NT2/D1 (cell line): ENCODE data around the gene NKAIN2.

Source experiments
- SUZ12 ChIP-seq: IDR thresholded peaks from 2 replicates; pipeline ENCODE4 v1.6.1; 2011; ENCODE audit not compliant: insufficient read length, insufficient read depth; ENCODE audit errors: extremely low read depth
- YY1 ChIP-seq: IDR thresholded peaks from 2 replicates; pipeline ENCODE4 v1.6.1; 2011; ENCODE audit not compliant: insufficient read length, insufficient read depth
- ZNF274 ChIP-seq: IDR thresholded peaks from 2 replicates; pipeline ENCODE4 v1.6.1; 2011; ENCODE audit warnings: mild to moderate bottlenecking, low read depth, low read length

DNA sequence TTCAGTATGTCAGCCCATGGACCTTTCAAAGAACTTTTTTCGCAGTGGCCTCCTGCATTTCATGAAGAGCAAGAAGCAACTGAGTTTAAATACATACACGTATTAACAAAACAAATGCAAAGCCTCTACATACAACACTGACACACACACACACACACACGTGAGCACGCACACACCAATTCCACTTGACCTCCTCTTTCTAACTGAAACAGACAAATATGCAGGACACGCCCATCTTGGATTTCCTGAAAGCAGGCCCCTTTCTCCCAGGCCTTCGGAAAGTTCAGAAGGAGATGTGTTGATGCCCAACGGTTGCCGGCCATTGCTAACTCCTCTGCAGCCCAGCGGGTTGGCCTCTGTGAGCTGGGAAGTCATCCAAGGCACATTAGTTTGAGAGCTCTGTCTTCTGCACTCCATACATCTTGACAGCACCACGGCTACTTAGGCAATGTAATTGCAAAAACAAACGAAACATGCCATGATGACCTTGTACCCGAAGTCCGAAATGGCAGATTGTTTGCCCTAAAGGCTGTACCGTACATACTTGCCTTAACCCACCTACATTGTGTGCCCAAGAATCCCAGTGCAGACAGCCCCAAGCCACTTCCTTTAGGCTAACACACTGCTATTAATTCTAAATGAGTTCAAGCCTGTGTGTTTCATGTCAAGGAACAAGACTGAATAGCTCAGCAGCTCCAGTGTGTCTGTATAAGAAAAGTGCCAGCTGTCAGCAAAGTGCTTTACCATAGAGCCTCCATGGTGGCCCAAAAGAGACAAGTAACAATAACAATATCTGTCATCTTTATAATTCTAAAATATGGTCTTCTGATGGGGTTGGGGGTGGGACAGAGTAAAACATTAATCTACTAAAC is 1019.8 kb downstream of the NKAIN2 start:
- TF ChIP-seq ZNF274 = no peak
- TF ChIP-seq YY1 = no peak
- TF ChIP-seq SUZ12 = no peak
